Limb (tissue), 2 donors: ENCODE measurements around the gene COL13A1.
A peak's percentile ranks its signal among the peaks of the same experiment; 100 is the strongest.

ENCODE experiments used
- DNase-seq, 2 donors: peaks; one replicate each; pipeline ENCODE4 v3.0.0-alpha.2; 2016; ENCODE audit errors: extremely low spot score in 2 of 2

Gene COL13A1

GRCh38 chr10:69944761-69945160, 143.1 kb downstream of the COL13A1 start:
- no peak for DNase-seq

- DNase-seq, result no peak
Measured at GRCh38 chr10:69948261-69948660, 146.6 kb downstream of the COL13A1 start.

- DNase-seq, result no peak
Measured at GRCh38 chr10:69949770-69950169, 148.1 kb downstream of the COL13A1 start.

- no peak for DNase-seq
Measured at GRCh38 chr10:69951658-69952057, 150.0 kb downstream of the COL13A1 start.

- DNase-seq, result no peak
Measured at GRCh38 chr10:69952069-69952800, 150.5 kb downstream of the COL13A1 start.

- DNase-seq, result no peak
Measured at GRCh38 chr10:69952821-69953221, 151.1 kb downstream of the COL13A1 start.

- DNase-seq, result no peak
Measured at GRCh38 chr10:69953851-69954250, 152.1 kb downstream of the COL13A1 start.

GRCh38 chr10:69955211-69955805, 153.6 kb downstream of the COL13A1 start:
- DNase-seq, result no peak

GRCh38 chr10:69955897-69956740, 154.4 kb downstream of the COL13A1 start:
- DNase-seq, result peak in 1 of 2 donors; percentile 4

GRCh38 chr10:69956741-69957230, 155.1 kb downstream of the COL13A1 start:
- peak in 1 of 2 donors; percentile 18 for DNase-seq

- peak in 1 of 2 donors; percentile 3 for DNase-seq
Measured at GRCh38 chr10:69957241-69957885, 155.7 kb downstream of the COL13A1 start.

- DNase-seq, result peak in 1 of 2 donors; percentile 16
Measured at GRCh38 chr10:69957886-69958555, 156.3 kb downstream of the COL13A1 start.

GRCh38 chr10:69958556-69958902, 156.8 kb downstream of the COL13A1 start:
- no peak for DNase-seq

GRCh38 chr10:69959911-69960310, 158.2 kb downstream of the COL13A1 start:
- peak in 1 of 2 donors; percentile 7 for DNase-seq

- DNase-seq, result peak in 1 of 2 donors; percentile 9
Measured at GRCh38 chr10:69960606-69960987, 158.9 kb downstream of the COL13A1 start.

- DNase-seq, result peak in 1 of 2 donors; percentile 26
Measured at GRCh38 chr10:69960988-69961880, 159.5 kb downstream of the COL13A1 start.

- DNase-seq, result peak in 1 of 2 donors; percentile 16
Measured at GRCh38 chr10:69961881-69962745, 160.4 kb downstream of the COL13A1 start.

GRCh38 chr10:69962746-69963135, 161.0 kb downstream of the COL13A1 start:
- no peak for DNase-seq
